K562 (cell line): ENCODE data around the gene TIMM8A. TPM values are rescaled to one million over a fixed set of nuclear protein-coding genes. Genes with fewer than 3 reads are reported as not detected.

Source experiments
- ATAC-seq: fragments of 200-7000 bp; cut with Tn5 transposase; 3 replicates; pipeline ENCODE4 v1.9.1; 2020; ENCODE audit warnings: moderate library complexity
- BruUV-seq: library from RNA; stranded (reverse); fragments of 400-500 nt; replicated peaks from 2 replicates; lab custom pipeline; 2021; lab: Mats Ljungman, UMichigan
- CTCF ChIA-PET: fragments of 300-600 bp; formaldehyde crosslinking; extraction: SDS; loops from one replicate; lab custom pipeline; 2021; ENCODE audit warnings: low intra/inter-chr PET ratio; lab: Yijun Ruan, JAX
- POLR2A ChIA-PET: fragments of 300-600, 350-650 bp; sonication (Branson Sonifier 250); formaldehyde crosslinking; extraction: SDS; loops from one replicate; lab custom pipeline; 2021; ENCODE audit warnings: antibody characterized with exemption, inconsistent platforms; lab: Yijun Ruan, JAX
- DNase-seq, 4 experiments: peaks; one replicate each; pipeline versions ENCODE4 v3.0.0 to v3.0.0-alpha.2; 2011 to 2018; ENCODE audit warnings: low spot score in 3 of 4, mixed read lengths in 3 of 4; ENCODE audit errors: extremely low read depth in 1 of 4
- FAIRE-seq: peaks from 2 replicates; lab custom pipeline; 2011; peaks lifted over from hg19 to GRCh38; lab: Jason Lieb, UNC
- H2AFZ ChIP-seq: 2 replicates; pipeline ENCODE4 v1.6.0; 2011; ENCODE audit warnings: low read depth, low read length, control low read depth, inconsistent platforms
- H3K27ac ChIP-seq: fragments of 200-600 bp; 3 replicates; pipeline ENCODE4 v1.8.0; 2011; ENCODE audit warnings: low read depth, mild to moderate bottlenecking, control low read depth, inconsistent platforms, low read length, moderate library complexity, mixed read lengths; ENCODE audit errors: extremely low read depth
- H3K27me3 ChIP-seq, 2 experiments: fragments of 300-600 bp in 1 of 2; 2 replicates in 1 of 2; 3 replicates in 1 of 2; pipeline versions ENCODE4 v1.6.0 to v1.8.0; 2011; ENCODE audit warnings: inconsistent platforms in 2 of 2, low read length in 2 of 2, mild to moderate bottlenecking in 1 of 2, mixed read lengths in 1 of 2, moderate library complexity in 1 of 2; ENCODE audit not compliant: control insufficient read depth in 2 of 2, insufficient read depth in 2 of 2
- H3K36me3 ChIP-seq: fragments of 300-600 bp; 3 replicates; pipeline ENCODE4 v1.8.0; 2011; ENCODE audit warnings: mild to moderate bottlenecking, low read length, inconsistent platforms; ENCODE audit not compliant: control insufficient read depth, insufficient read depth
- H3K4me1 ChIP-seq, 2 experiments: fragments of 200-600 bp in 1 of 2; replicated peaks in 1 of 2; 2 replicates in 1 of 2; 3 replicates in 1 of 2; pipeline versions ENCODE4 v1.5.1 to v1.8.0; 2011; ENCODE audit warnings: inconsistent platforms in 2 of 2, low read length in 2 of 2, mild to moderate bottlenecking in 1 of 2, mixed read lengths in 1 of 2, moderate library complexity in 1 of 2; ENCODE audit not compliant: control insufficient read depth in 2 of 2, insufficient read depth in 2 of 2
- H3K4me2 ChIP-seq: 2 replicates; pipeline ENCODE4 v1.6.1; 2011; ENCODE audit warnings: low read length, control low read depth, inconsistent platforms, mixed read lengths; ENCODE audit not compliant: insufficient read depth
- H3K4me3 ChIP-seq: fragments of 200-600 bp; sonication (generic), shearing (Covaris generic); 2 replicates; pipeline ENCODE4 v1.5.1; 2016; ENCODE audit warnings: control low read depth, inconsistent platforms
- H3K79me2 ChIP-seq: fragments of 200-600 bp; 3 replicates; pipeline ENCODE4 v1.8.0; 2011; ENCODE audit warnings: low read length, inconsistent platforms; ENCODE audit not compliant: control insufficient read depth, insufficient read depth
- H3K9ac ChIP-seq, 2 experiments: 2 replicates each; pipeline versions ENCODE4 v1.6.0 to v1.6.1; 2011; ENCODE audit warnings: low read depth in 2 of 2, low read length in 2 of 2, control low read depth in 1 of 2, inconsistent platforms in 1 of 2, mild to moderate bottlenecking in 1 of 2, mixed read lengths in 1 of 2; ENCODE audit not compliant: insufficient read depth in 1 of 2
- H3K9me1 ChIP-seq: one replicate; pipeline ENCODE4 v1.6.0; 2011; ENCODE audit warnings: inconsistent platforms, mild to moderate bottlenecking, low read length, moderate library complexity; ENCODE audit not compliant: control insufficient read depth, insufficient read depth
- H3K9me3 ChIP-seq: replicated peaks from 2 replicates; pipeline ENCODE4 v1.5.1; 2011; ENCODE audit warnings: low read depth, low read length, inconsistent platforms; ENCODE audit not compliant: control insufficient read depth, insufficient read depth
- H4K20me1 ChIP-seq: replicated peaks from 2 replicates; pipeline ENCODE4 v1.6.1; 2011; ENCODE audit warnings: low read length, inconsistent platforms, mixed read lengths; ENCODE audit not compliant: control insufficient read depth, insufficient read depth
- ATF3 ChIP-seq, 2 experiments: fragments of 450-650 bp in 1 of 2; sonication (generic) in 1 of 2; formaldehyde crosslinking in 1 of 2; IDR thresholded peaks in 1 of 2; conservative IDR thresholded peaks in 1 of 2; 2 replicates each; pipeline versions ENCODE4 v1.6.1 to v1.8.1; 2016 to 2023; ENCODE audit warnings: mild to moderate bottlenecking in 2 of 2, moderate library complexity in 2 of 2, inconsistent platforms in 1 of 2, missing genetic modification reagents in 1 of 2
- CGGBP1 ChIP-seq: fragments of 250-450 bp; sonication (Bioruptor Pico); IDR thresholded peaks from 2 replicates; pipeline ENCODE4 v1.9.0; 2021; ENCODE audit warnings: mild to moderate bottlenecking
- CREBBP ChIP-seq: IDR thresholded peaks from one replicate; pipeline ENCODE4 v1.6.1; 2012; ENCODE audit warnings: low read depth, mild to moderate bottlenecking, control low read depth, inconsistent platforms, low read length
- CTBP1 ChIP-seq: fragments of 450-650 bp; IDR thresholded peaks from 2 replicates; pipeline ENCODE4 v1.6.1; 2016; ENCODE audit warnings: borderline replicate concordance
- E2F5 ChIP-seq: sonication (generic); formaldehyde crosslinking; IDR thresholded peaks from 2 replicates; pipeline ENCODE4 v1.8.0; 2022; ENCODE audit warnings: mild to moderate bottlenecking, missing genetic modification reagents
- FIP1L1 ChIP-seq: fragments of 200-400 bp; formaldehyde crosslinking; IDR thresholded peaks from 2 replicates; pipeline ENCODE4 v1.6.1; 2018; ENCODE audit warnings: mild to moderate bottlenecking, low read depth, low read length; ENCODE audit not compliant: poor library complexity, severe bottlenecking
- NCOA6 ChIP-seq: fragments of 450-650 bp; IDR thresholded peaks from 2 replicates; pipeline ENCODE4 v1.6.1; 2017; ENCODE audit warnings: mild to moderate bottlenecking
- WGBS: fragments of 100-300 bp; shearing (Covaris generic); methylation state at CpG from one replicate; pipeline ENCODE4 v1.1.6; 2016; ENCODE audit warnings: low coverage, mixed read lengths; ENCODE audit not compliant: insufficient coverage; ENCODE audit errors: missing lambda C conversion rate; 5-methylcytosine and 5-hydroxymethylcytosine counted together
- in situ Hi-C: fragments of 300-500 bp; cut with MboI; formaldehyde crosslinking; loops from 4 replicates; pipeline ENCODE4 v1.15.0; 2018; ENCODE audit warnings: inconsistent platforms, mixed read lengths
- intact Hi-C: fragments of 100-400 bp; cut with micrococcal nuclease; formaldehyde crosslinking; loops from 2 replicates; pipeline ENCODE4 v1.14.2; 2022
- polyA plus RNA-seq, 8 experiments: library from polyadenylated mRNA; depleted of rRNA in 4 of 8; stranded (reverse) in 5 of 8; unstranded in 3 of 8; fragments of >200 nt; fragmentation: Nextera tagmentation in 2 of 8; fragmentation: Illumina TruSeq in 1 of 8; extraction: Ambion mirVana in 2 of 8; extraction: Trizol in 1 of 8; gene quantifications; 2 replicates each; pipeline versions ENCODE4 v1.2.1 to v1.2.3, GENCODE V29; 2011 to 2014; ENCODE audit warnings: inconsistent platforms in 1 of 8, missing spikeins in 1 of 8
- total RNA-seq, 7 experiments: library from RNA; depleted of rRNA in 6 of 7; stranded (reverse); fragments of >200 nt in 6 of 7; fragmentation: Illumina TruSeq in 2 of 7; extraction: Trizol in 2 of 7; gene quantifications; 2 replicates each; pipeline versions ENCODE4 v1.2.1 to v1.2.3, GENCODE V29; 2011 to 2021; ENCODE audit warnings: low replicate concordance in 1 of 7

TIMM8A gene
- total and polyA plus RNA-seq, 9 of the 15 experiments (the other 6 are each of a cell fraction or from before 2014, with no cell fraction given): 10.9 to 132 (median 41.1) TPM

- in situ Hi-C loops (no loop called here), intact Hi-C loops (no loop called here)
- Histone ChIP-seq H3K4me3 (no peak overlapping the region), H3K4me1 (peaks cover 0 to 4% of the 10 kb centered on the region in 2 experiments; a peak in 3 of 5 replicates), H3K9ac (no peak overlapping the region), H4K20me1 (no peaks in the 10 kb centered on the region), H3K27ac (no peak overlapping the region), H3K79me2 (no peaks in the 10 kb centered on the region), H3K9me1 (no peaks in the 10 kb centered on the region), H3K9me3 (no peaks in the 10 kb centered on the region), H3K27me3 (no peaks in the 10 kb centered on the region), H3K36me3 (peaks cover 64% of the 10 kb centered on the region; the same call in 2 of the 3 replicates), H3K4me2 (no peak overlapping the region), H2AFZ (no peak overlapping the region)
- ChIA-PET POLR2A (interaction anchor here (1.7 kb wide), 1 partner anchor 12 kb away, joined by 3 read pairs; the partner anchor contains the start of gene TIMM8A), CTCF (no interaction called here)
- no peak for DNase-seq
- 63% methylated on average over 7 of the region's 7 CpGs for WGBS
- FAIRE-seq: no peak
- no TSS peak for BruUV-seq
- TF ChIP-seq CREBBP (no peak), FIP1L1 (no peak), CTBP1 (no peak), NCOA6 (no peak), ATF3 (IDR thresholded peaks at IDR 0.05) (no peak), ATF3 (CRISPR knock-in tag; conservative IDR thresholded peaks at IDR 0.05) (no peak), CGGBP1 (no peak), E2F5 (CRISPR knock-in tag) (no peak)
- no peak for ATAC-seq
Measured at GRCh38 chrX:101360390-101360789, 11.8 kb upstream of the TIMM8A start.
